Stimulated activated CD4-positive, alpha-beta T cell treated with anti-CD3 and anti-CD28 coated beads, Interleukin-12 subunit alpha, Interleukin-12 subunit beta, amount 100 ng/mL, for 24 hours (primary cell): ENCODE data around the gene NAA38.
"Not testable (repeated sequence)": the region's sequence is repeated elsewhere in the genome, so short reads cannot be mapped to it uniquely, and the experiment has no call there.

Experiments used
- DNase-seq, 2 experiments: peaks; one replicate each; pipeline ENCODE4 v3.0.0-alpha.2; 2020; ENCODE audit warnings: low read depth in 2 of 2

Gene NAA38

GRCh38 chr17:7882068-7882467 lies 24.7 kb upstream of the NAA38 start:
- no peak for DNase-seq

- DNase-seq: no peak
These were observed 24.1 kb upstream of the NAA38 start for GRCh38 chr17:7881276-7882054.

GRCh38 chr17:7880076-7880868 lies 22.9 kb upstream of the NAA38 start:
- no peak for DNase-seq

GRCh38 chr17:7878234-7878633 lies 20.9 kb upstream of the NAA38 start:
- DNase-seq: no peak

- DNase-seq: no peak
These were observed 18.5 kb upstream of the NAA38 start for GRCh38 chr17:7875804-7876370.

- DNase-seq: no peak
These were observed 15.7 kb upstream of the NAA38 start for GRCh38 chr17:7873051-7873450.

- no peak for DNase-seq
These were observed 10.5 kb upstream of the NAA38 start for GRCh38 chr17:7867881-7868329.

GRCh38 chr17:7864995-7865650 lies 7.8 kb upstream of the NAA38 start:
- DNase-seq: no peak

- not testable (repeated sequence) for DNase-seq
These were observed 7.0 kb upstream of the NAA38 start for GRCh38 chr17:7864384-7864783.

GRCh38 chr17:7862692-7863437 lies 5.5 kb upstream of the NAA38 start:
- DNase-seq: no peak

GRCh38 chr17:7859028-7859427 lies 1.7 kb upstream of the NAA38 start:
- no peak for DNase-seq

GRCh38 chr17:7858522-7858810 lies 1.1 kb upstream of the NAA38 start:
- DNase-seq: no peak

- peak; percentile 80 to 84 for DNase-seq
These were observed 558 bp upstream of the NAA38 start, which contains the start of gene CYB5D1 for GRCh38 chr17:7857713-7858521. Gene CYB5D1, plus strand, starts transcription at chr17:7858003. Its CDS starts 132 bp downstream, at chr17:7858135.

GRCh38 chr17:7856011-7856810 lies 1.1 kb downstream of the NAA38 start:
- DNase-seq: no peak

GRCh38 chr17:7855660-7856010 lies 1.7 kb downstream of the NAA38 start:
- no peak for DNase-seq

- no peak for DNase-seq
These were observed 2.3 kb downstream of the NAA38 start, which contains the start of gene TMEM88 for GRCh38 chr17:7854851-7855659. Gene TMEM88, plus strand, starts transcription at chr17:7855066. Its CDS starts 9 bp downstream, at chr17:7855075.

- no peak for DNase-seq
These were observed 3.1 kb downstream of the NAA38 start for GRCh38 chr17:7854078-7854777.

- DNase-seq: no peak
These were observed 3.7 kb downstream of the NAA38 start for GRCh38 chr17:7853691-7854038.
